Activated naive CD8-positive, alpha-beta T cell (primary cell): ENCODE data around the gene SORCS2.
A peak's percentile ranks its signal among the peaks of the same experiment; 100 is the strongest.

Experiments used
- H3K27ac Mint-ChIP-seq: one replicate; pipeline ENCODE4 v1.8.0; 2021; ENCODE audit warnings: mixed read lengths
- H3K27me3 Mint-ChIP-seq: one replicate; pipeline ENCODE4 v1.8.0; 2021; ENCODE audit warnings: mixed read lengths
- H3K36me3 Mint-ChIP-seq: one replicate; pipeline ENCODE4 v1.8.0; 2021; ENCODE audit warnings: mixed read lengths
- H3K4me1 Mint-ChIP-seq: one replicate; pipeline ENCODE4 v1.8.0; 2021; ENCODE audit warnings: low read depth, mixed read lengths
- H3K4me3 Mint-ChIP-seq: one replicate; pipeline ENCODE4 v1.8.0; 2021; ENCODE audit warnings: mild to moderate bottlenecking, mixed read lengths
- H3K9me3 Mint-ChIP-seq: one replicate; pipeline ENCODE4 v1.8.0; 2021; ENCODE audit warnings: low read depth, mixed read lengths

SORCS2 gene

GRCh38 chr4:7187691-7188090, 4.6 kb upstream of the SORCS2 start:
- H3K4me1 Mint-ChIP-seq: no peaks in the 10 kb centered on the region
- no peak overlapping the region for H3K27ac Mint-ChIP-seq
- H3K36me3 Mint-ChIP-seq: no peaks in the 10 kb centered on the region
- peaks cover 7% of the 10 kb centered on the region for H3K27me3 Mint-ChIP-seq
- H3K4me3 Mint-ChIP-seq: no peak overlapping the region
- H3K9me3 Mint-ChIP-seq: no peaks in the 10 kb centered on the region

GRCh38 chr4:7189066-7189465, 3.3 kb upstream of the SORCS2 start:
- H3K36me3 Mint-ChIP-seq: no peaks in the 10 kb centered on the region
- no peaks in the 10 kb centered on the region for H3K9me3 Mint-ChIP-seq
- no peak overlapping the region for H3K27ac Mint-ChIP-seq
- H3K4me3 Mint-ChIP-seq: no peak overlapping the region
- peaks cover 9% of the 10 kb centered on the region for H3K27me3 Mint-ChIP-seq
- no peaks in the 10 kb centered on the region for H3K4me1 Mint-ChIP-seq

- Mint-ChIP-seq H3K4me3 (no peak overlapping the region), H3K4me1 (no peaks in the 10 kb centered on the region), H3K9me3 (no peaks in the 10 kb centered on the region), H3K36me3 (no peaks in the 10 kb centered on the region), H3K27me3 (peaks cover 13% of the 10 kb centered on the region), H3K27ac (no peak overlapping the region)
Observed at GRCh38 chr4:7189475-7190277, 2.7 kb upstream of the SORCS2 start.

GRCh38 chr4:7190278-7190594, 2.1 kb upstream of the SORCS2 start:
- Mint-ChIP-seq H3K4me3 (no peak overlapping the region), H3K27ac (no peak overlapping the region), H3K9me3 (no peaks in the 10 kb centered on the region), H3K27me3 (peaks cover 13% of the 10 kb centered on the region), H3K36me3 (no peaks in the 10 kb centered on the region), H3K4me1 (no peaks in the 10 kb centered on the region)

DNA sequence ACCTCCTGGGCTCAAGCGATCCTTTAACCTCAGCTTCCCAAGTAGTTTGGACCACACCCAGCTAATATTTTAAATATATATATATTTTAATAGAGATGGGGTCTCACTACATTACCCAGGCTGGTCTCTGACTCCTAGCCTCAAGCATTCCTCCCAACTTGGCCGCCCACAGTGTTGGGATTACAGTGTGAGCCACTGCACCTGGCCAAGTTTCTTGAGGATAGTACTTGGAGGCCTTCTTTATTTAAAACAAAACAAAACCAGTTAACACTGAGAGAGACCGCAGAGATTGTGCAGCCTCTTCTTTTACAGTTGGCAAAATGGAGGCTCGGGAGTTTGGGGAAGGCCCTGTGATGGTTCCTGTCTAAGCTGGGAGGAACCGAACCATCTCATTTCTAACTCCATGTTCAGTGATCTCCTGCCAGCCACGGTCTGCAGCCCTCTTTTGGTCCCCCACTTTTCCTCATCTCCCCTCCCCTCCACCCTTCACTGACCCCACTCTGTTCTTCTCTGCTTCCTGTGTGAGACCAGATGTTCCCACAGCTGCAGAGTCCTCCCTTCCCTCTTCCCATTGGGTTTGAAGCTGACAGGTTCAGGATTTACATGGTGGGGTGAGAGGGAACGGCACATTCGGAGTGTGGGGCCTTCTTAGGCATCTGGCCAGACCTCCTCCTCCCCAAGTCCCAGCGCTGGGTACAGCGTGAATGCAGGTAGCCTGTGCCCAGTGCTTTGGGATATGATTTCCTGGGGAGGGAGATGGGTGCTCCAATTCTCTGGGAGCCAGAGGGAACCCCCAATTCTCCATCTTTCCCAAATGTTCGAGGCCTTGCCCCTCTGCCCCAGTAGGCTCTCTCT, 1.4 kb upstream of the SORCS2 start:
- H3K36me3 Mint-ChIP-seq: no peaks in the 10 kb centered on the region
- H3K9me3 Mint-ChIP-seq: no peaks in the 10 kb centered on the region
- peaks cover 17% of the 10 kb centered on the region for H3K27me3 Mint-ChIP-seq
- no peaks in the 10 kb centered on the region for H3K4me1 Mint-ChIP-seq
- no peak overlapping the region for H3K27ac Mint-ChIP-seq
- no peak overlapping the region for H3K4me3 Mint-ChIP-seq

DNA sequence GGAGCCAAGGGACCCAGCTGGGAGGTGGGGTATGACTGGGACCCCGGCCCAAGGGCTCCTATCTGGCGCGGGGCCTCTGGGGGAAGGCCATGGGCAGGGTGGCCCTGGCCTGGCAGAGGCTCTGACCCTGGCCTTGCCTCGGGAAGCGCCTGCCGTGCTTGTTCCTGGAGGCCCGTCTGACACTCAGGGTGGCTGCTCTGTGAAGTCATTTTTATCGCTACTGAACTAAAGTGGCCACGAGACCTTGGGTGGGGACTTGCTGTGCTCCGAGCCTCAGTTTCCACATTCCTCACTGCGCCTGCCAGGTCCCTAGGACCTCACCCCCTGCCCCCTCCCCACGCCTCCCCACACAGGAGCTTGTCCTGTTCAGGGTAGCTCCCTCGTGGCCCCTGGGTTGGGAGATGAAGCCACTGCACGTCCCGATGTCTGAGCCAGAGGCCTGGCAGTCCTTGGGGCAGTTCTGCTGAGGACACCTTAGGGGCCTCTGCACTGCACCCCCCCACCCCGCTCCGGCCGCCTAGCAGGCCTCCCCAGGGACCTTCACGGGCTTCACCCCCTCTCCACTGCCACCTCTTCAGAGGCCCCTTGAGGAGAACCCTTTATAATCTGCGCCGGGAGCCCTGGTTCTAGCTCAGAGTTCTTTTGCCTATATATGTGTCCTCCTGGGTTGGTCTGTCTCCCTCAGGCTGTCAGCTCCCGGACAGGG, 639 bp upstream of the SORCS2 start:
- H3K27me3 Mint-ChIP-seq: peaks cover 19% of the 10 kb centered on the region
- H3K36me3 Mint-ChIP-seq: no peaks in the 10 kb centered on the region
- peak overlapping the region; percentile 52 for H3K4me3 Mint-ChIP-seq
- no peaks in the 10 kb centered on the region for H3K4me1 Mint-ChIP-seq
- no peak overlapping the region for H3K27ac Mint-ChIP-seq
- no peaks in the 10 kb centered on the region for H3K9me3 Mint-ChIP-seq

DNA sequence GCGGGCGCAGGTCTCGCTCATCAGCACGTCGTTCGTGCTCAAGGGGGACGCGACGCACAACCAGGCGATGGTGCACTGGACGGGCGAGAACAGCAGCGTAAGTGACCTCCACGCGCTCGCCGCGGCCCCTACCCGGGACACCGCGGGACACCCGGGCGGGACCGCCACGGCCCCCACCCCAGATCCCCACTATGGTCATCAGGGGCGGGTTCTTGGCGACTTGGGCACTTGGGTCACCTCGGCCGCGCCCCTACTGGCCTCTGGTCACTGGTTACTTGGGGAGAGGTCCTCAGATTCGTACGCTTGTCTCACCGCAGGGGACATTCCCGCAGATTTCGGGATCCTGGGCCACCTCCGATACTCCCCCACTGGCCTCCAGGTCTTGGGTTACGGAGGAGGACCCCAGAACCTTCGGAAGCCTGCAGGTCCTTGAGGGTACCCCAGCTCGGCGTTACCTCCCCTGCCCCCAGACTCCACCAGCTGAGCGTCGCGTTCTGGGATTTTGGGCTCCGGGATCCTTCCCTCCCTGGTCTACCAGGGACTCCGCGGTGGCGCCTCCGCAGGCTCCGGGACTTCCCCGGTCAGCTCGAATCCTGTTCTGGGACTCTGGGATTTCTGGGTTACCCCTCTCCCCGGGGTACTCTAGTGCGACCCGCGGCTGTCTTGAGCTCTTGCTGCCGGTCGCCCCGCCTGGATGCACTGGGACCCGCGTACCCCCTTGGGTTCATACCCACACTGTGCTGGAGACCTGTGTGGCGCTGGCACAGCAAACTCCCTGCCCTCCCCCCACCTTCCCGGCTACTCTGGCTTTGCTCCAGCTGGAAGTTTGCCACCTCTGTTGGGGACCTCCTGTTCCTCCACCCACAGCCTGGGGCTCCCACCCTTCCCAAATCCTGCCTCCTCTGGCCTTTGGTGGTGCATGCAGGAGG, 956 bp downstream of the SORCS2 start:
- H3K27me3 Mint-ChIP-seq: peaks cover 24% of the 10 kb centered on the region
- H3K36me3 Mint-ChIP-seq: no peaks in the 10 kb centered on the region
- no peaks in the 10 kb centered on the region for H3K4me1 Mint-ChIP-seq
- no peak overlapping the region for H3K27ac Mint-ChIP-seq
- H3K4me3 Mint-ChIP-seq: peak overlapping the region; percentile 40
- H3K9me3 Mint-ChIP-seq: no peaks in the 10 kb centered on the region

DNA sequence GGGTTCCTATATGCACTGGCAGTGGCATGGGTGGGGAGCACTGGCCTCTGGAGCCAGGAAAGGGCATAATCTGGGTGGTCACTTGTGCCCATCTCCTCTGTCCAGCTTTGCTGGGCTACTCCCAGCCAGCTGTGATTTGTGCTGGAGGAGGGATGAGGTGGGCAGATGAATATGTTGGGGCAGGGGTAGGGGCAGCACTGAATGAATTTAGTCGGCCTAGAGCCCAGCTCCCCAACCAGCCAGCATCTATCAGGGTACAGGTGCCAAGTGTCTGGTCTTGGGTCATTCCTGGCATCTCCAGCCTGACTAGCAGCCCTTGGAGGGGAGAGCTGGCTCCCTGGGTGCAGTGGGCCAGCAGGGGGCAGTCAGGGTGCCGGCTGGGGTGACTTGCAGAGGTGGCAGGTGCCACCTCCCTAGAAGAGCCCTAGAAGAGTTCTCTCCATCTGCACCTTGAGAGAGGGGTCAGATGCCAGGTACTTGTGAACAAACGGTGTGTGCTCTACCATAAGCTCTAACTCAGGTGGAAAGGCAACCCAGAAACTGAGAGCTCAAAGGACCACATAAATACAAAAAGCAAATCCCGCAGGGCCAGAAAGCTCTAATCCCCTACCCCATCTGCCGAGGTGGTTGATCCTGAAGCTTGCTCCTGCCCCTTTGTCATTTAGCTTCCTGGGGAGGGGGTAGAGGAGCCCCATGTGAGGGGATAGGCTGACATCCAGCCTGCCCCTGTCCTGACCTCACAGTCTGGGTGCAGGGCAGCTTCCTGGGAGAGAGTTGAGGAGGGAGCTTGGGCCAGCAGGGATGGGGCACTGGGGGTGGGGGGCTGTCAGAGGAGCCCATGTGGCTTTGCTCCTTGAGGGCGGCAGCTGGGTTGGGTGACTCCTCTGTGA, 2.2 kb downstream of the SORCS2 start:
- Mint-ChIP-seq H3K36me3 (no peaks in the 10 kb centered on the region), H3K27ac (no peak overlapping the region), H3K27me3 (peaks cover 26% of the 10 kb centered on the region)

GRCh38 chr4:7195141-7195515, 2.8 kb downstream of the SORCS2 start:
- no peak overlapping the region for H3K27ac Mint-ChIP-seq
- peaks cover 26% of the 10 kb centered on the region for H3K27me3 Mint-ChIP-seq
- no peak overlapping the region for H3K4me3 Mint-ChIP-seq
- H3K9me3 Mint-ChIP-seq: no peaks in the 10 kb centered on the region
- H3K4me1 Mint-ChIP-seq: no peaks in the 10 kb centered on the region
- H3K36me3 Mint-ChIP-seq: no peaks in the 10 kb centered on the region

More for the DNA sequence above, 2.2 kb downstream of the SORCS2 start:
- Mint-ChIP-seq H3K9me3 (no peaks in the 10 kb centered on the region), H3K4me1 (no peaks in the 10 kb centered on the region), H3K4me3 (no peak overlapping the region)

- Mint-ChIP-seq H3K9me3 (no peaks in the 10 kb centered on the region), H3K4me3 (no peak overlapping the region), H3K4me1 (no peaks in the 10 kb centered on the region), H3K27ac (no peak overlapping the region), H3K27me3 (peaks cover 23% of the 10 kb centered on the region), H3K36me3 (no peaks in the 10 kb centered on the region)
Observed at GRCh38 chr4:7195546-7196287, 3.4 kb downstream of the SORCS2 start.

DNA sequence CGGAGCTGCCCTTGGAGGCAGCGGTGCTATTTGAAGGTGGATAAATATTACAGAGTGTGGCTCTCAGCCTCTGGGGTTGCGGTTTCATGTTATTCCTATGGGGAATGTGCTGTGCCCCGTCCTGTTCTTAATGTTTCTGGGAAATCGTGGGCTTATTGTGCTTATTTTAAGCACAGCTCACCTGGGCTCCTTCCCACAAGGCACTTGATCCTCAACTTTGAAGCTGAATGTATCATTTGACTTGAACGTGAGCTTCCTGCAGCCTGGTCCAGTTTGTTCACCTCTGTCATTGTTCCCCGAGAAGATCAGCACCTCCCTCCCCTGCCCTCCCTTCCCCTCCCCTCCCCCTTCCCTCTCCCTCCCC, 3.9 kb downstream of the SORCS2 start:
- Mint-ChIP-seq H3K4me3 (no peak overlapping the region), H3K4me1 (no peaks in the 10 kb centered on the region), H3K27me3 (peaks cover 23% of the 10 kb centered on the region), H3K27ac (no peak overlapping the region), H3K9me3 (no peaks in the 10 kb centered on the region), H3K36me3 (no peaks in the 10 kb centered on the region)

DNA sequence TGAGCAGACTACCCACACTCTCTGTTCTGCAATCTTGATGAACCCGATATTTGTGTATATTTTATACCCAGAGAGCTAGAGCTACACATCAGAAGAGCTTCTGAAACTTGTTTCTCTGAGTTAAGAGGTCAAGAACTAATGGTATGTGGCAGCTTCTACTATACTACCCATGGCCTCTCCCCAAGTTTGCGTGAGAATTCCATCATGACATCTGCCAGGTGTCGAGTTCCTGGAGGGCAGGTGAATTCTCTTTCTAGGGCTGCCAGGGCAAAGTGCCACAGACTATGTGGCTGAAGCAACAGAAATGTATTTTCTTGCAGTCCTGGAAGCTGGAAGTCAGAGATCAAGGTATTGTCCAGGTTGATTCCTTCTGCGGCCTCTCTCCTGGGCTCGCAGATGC, 4.4 kb downstream of the SORCS2 start:
- H3K36me3 Mint-ChIP-seq: no peaks in the 10 kb centered on the region

DNA sequence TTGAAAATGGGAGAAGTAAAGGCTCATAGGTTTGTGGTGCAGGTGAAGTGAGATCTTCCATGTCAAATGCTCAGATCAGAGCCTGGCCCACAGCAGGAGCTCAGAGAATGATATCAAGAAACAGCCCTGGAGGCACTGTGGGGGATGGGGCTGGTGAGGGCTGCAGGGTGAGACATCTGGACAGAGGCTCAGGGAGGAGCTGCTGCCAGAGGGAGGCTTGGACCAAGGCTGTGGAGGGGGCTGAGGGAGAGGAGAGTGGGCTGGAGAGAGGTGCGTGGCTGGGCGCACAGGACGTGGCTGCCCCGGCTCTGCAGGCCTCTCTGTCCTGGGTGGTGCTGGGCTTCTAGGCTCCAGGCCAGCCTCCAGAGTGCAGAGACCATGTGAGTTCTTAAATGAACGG, 5.6 kb downstream of the SORCS2 start:
- H3K4me3 Mint-ChIP-seq: no peak overlapping the region
- peaks cover 22% of the 10 kb centered on the region for H3K27me3 Mint-ChIP-seq
- H3K9me3 Mint-ChIP-seq: no peaks in the 10 kb centered on the region
- H3K27ac Mint-ChIP-seq: no peak overlapping the region
- H3K4me1 Mint-ChIP-seq: no peaks in the 10 kb centered on the region
- H3K36me3 Mint-ChIP-seq: no peaks in the 10 kb centered on the region

More for the DNA sequence above, 4.4 kb downstream of the SORCS2 start:
- no peaks in the 10 kb centered on the region for H3K9me3 Mint-ChIP-seq
- H3K27ac Mint-ChIP-seq: no peak overlapping the region
- peaks cover 23% of the 10 kb centered on the region for H3K27me3 Mint-ChIP-seq
- no peaks in the 10 kb centered on the region for H3K4me1 Mint-ChIP-seq
- H3K4me3 Mint-ChIP-seq: no peak overlapping the region
